GM12878 (cell line): ENCODE results near the gene HDAC7. TPM values are rescaled to one million over a fixed set of nuclear protein-coding genes. Genes with fewer than 3 reads are reported as not detected.

ENCODE experiments used
- ATAC-seq: fragments of 200-7000 bp; cut with Tn5 transposase; 3 replicates; pipeline ENCODE4 v1.9.1; 2020; ENCODE audit warnings: mild to moderate bottlenecking, moderate library complexity
- BruUV-seq: library from RNA; stranded (reverse); fragments of 400-500 nt; replicated peaks from 2 replicates; lab custom pipeline; 2021; lab: Mats Ljungman, UMichigan
- CTCF ChIA-PET: fragments of 300-600 bp; sonication (Branson Sonifier 250); formaldehyde crosslinking; extraction: SDS; loops from one replicate; lab custom pipeline; 2021; ENCODE audit warnings: inconsistent platforms; lab: Yijun Ruan, JAX
- POLR2A ChIA-PET: fragments of 350-600 bp; formaldehyde crosslinking; extraction: SDS; loops from one replicate; lab custom pipeline; 2021; ENCODE audit warnings: inconsistent platforms; lab: Charles Lee
- RAD21 ChIA-PET: fragments of 300-600 bp; sonication (Branson Sonifier 250); formaldehyde crosslinking; loops from one replicate; lab custom pipeline; 2023; ENCODE audit warnings: antibody characterized with exemption; ENCODE audit not compliant: unreplicated experiment; lab: Charles Lee
- SMC1A ChIA-PET: fragments of 300-600 bp; sonication (Branson Sonifier 250); formaldehyde crosslinking; loops from one replicate; lab custom pipeline; 2023; ENCODE audit not compliant: unreplicated experiment, uncharacterized antibody; lab: Charles Lee
- DNase-seq: peaks from one replicate; pipeline ENCODE4 v3.0.0-alpha.2; 2011; ENCODE audit warnings: low read depth, low spot score
- FAIRE-seq: peaks from 3 replicates; lab custom pipeline; 2011; peaks lifted over from hg19 to GRCh38; lab: Jason Lieb, UNC
- H2AFZ ChIP-seq: 2 replicates; pipeline ENCODE4 v1.6.0; 2011; ENCODE audit warnings: low read depth, low read length, control low read depth; ENCODE audit not compliant: control insufficient read depth
- H3K27ac ChIP-seq: 2 replicates; pipeline ENCODE4 v1.5.1; 2011; ENCODE audit warnings: control low read depth; ENCODE audit not compliant: control insufficient read depth, insufficient read depth
- H3K27me3 ChIP-seq, 2 experiments: replicated peaks in 1 of 2; 2 replicates each; pipeline versions ENCODE4 v1.6.0 to v1.6.1; 2011; ENCODE audit warnings: low read length in 1 of 2; ENCODE audit not compliant: control insufficient read depth in 2 of 2, insufficient read depth in 2 of 2
- H3K36me3 ChIP-seq, 2 experiments: 2 replicates each; pipeline ENCODE4 v1.5.1; 2011; ENCODE audit warnings: low read length in 1 of 2; ENCODE audit not compliant: control insufficient read depth in 2 of 2, insufficient read depth in 2 of 2
- H3K4me1 ChIP-seq: 2 replicates; pipeline ENCODE4 v1.6.1; 2011; ENCODE audit warnings: mild to moderate bottlenecking, low read length, moderate library complexity, mixed read lengths; ENCODE audit not compliant: control insufficient read depth, insufficient read depth
- H3K4me2 ChIP-seq: 2 replicates; pipeline ENCODE4 v1.6.0; 2011; ENCODE audit warnings: control low read depth; ENCODE audit not compliant: control insufficient read depth, insufficient read depth
- H3K4me3 ChIP-seq: fragments of 200-600 bp; sonication (generic); 2 replicates; pipeline ENCODE4 v1.5.1; 2016
- H3K79me2 ChIP-seq: 2 replicates; pipeline ENCODE4 v1.6.0; 2011; ENCODE audit warnings: low read length; ENCODE audit not compliant: control insufficient read depth, insufficient read depth
- H3K9ac ChIP-seq: 2 replicates; pipeline ENCODE4 v1.8.0; 2011; ENCODE audit warnings: low read length, control low read depth, mixed read lengths; ENCODE audit not compliant: control insufficient read depth, insufficient read depth
- H3K9me3 ChIP-seq: replicated peaks from 3 replicates; pipeline ENCODE4 v1.5.1; 2011; ENCODE audit warnings: mild to moderate bottlenecking, low read length; ENCODE audit not compliant: control insufficient read depth, insufficient read depth
- H4K20me1 ChIP-seq: 2 replicates; pipeline ENCODE4 v1.6.0; 2011; ENCODE audit not compliant: control insufficient read depth, insufficient read depth
- CEBPB ChIP-seq, 2 experiments: fragments of 150-350 bp in 1 of 2; IDR thresholded peaks; 2 replicates each; pipeline ENCODE4 v1.6.1; 2012 to 2014; ENCODE audit warnings: low read depth in 2 of 2, low read length in 2 of 2, borderline replicate concordance in 1 of 2, inconsistent platforms in 1 of 2
- EGR1 ChIP-seq, 2 experiments: IDR thresholded peaks; 1 replicate in 1 of 2; 2 replicates in 1 of 2; pipeline ENCODE4 v1.6.1; 2011 to 2012; ENCODE audit warnings: low read depth in 2 of 2, low read length in 2 of 2, borderline replicate concordance in 1 of 2, mild to moderate bottlenecking in 1 of 2, moderate library complexity in 1 of 2
- KDM1A ChIP-seq: fragments of 200-600 bp; sonication (generic); IDR thresholded peaks from 2 replicates; pipeline ENCODE4 v1.6.1; 2016; ENCODE audit warnings: borderline replicate concordance
- NKRF ChIP-seq: fragments of 450-650 bp; conservative IDR thresholded peaks from 2 replicates; pipeline ENCODE4 v1.6.1; 2017; ENCODE audit warnings: mild to moderate bottlenecking, moderate library complexity
- REST ChIP-seq: IDR thresholded peaks from 2 replicates; pipeline ENCODE4 v1.6.1; 2012; ENCODE audit warnings: mild to moderate bottlenecking, low read depth, low read length
- WGBS: methylation state at CpG from one replicate; pipeline ENCODE4 v1.1.6; 2016; ENCODE audit warnings: low lambda C conversion rate; ENCODE audit not compliant: insufficient replicate concordance, insufficient coverage; ENCODE audit errors: missing lambda C conversion rate; 5-methylcytosine and 5-hydroxymethylcytosine counted together
- in situ Hi-C: fragments of 300-500 bp; cut with MboI; formaldehyde crosslinking; loops from 9 replicates; pipeline ENCODE4 v1.14.3; 2018; ENCODE audit warnings: mixed read lengths
- intact Hi-C: fragments of 100-400 bp; cut with micrococcal nuclease; formaldehyde crosslinking; loops from one replicate; pipeline ENCODE4 v1.14.2; 2022; ENCODE audit not compliant: unreplicated experiment
- polyA plus RNA-seq, 11 experiments: library from polyadenylated mRNA; depleted of rRNA in 4 of 11; unstranded in 6 of 11; stranded (reverse) in 5 of 11; fragments of >200 nt; fragmentation: Nextera tagmentation in 4 of 11; fragmentation: Illumina TruSeq in 1 of 11; extraction: Ambion mirVana in 4 of 11; extraction: Trizol in 1 of 11; gene quantifications; 1 replicate in 1 of 11; 2 replicates in 10 of 11; pipeline versions ENCODE4 v1.2.1 to v1.2.3, GENCODE V29; 2011 to 2016; ENCODE audit warnings: inconsistent platforms in 2 of 11, missing spikeins in 2 of 11, low read depth in 1 of 11
- total RNA-seq, 4 experiments: library from RNA; depleted of rRNA in 3 of 4; stranded (reverse); fragments of >200 nt in 3 of 4; fragmentation: Illumina TruSeq in 1 of 4; extraction: Trizol in 1 of 4; gene quantifications; 2 replicates each; pipeline versions ENCODE4 v1.2.1 to v1.2.3, GENCODE V29; 2013 to 2021
- TF ChIP-seq, protein P1 (sequence below): fragments of 450-650 bp; IDR thresholded peaks from 2 replicates; pipeline ENCODE4 v1.6.1; 2017; ENCODE audit warnings: mild to moderate bottlenecking, moderate library complexity

The HDAC7 gene
- total and polyA plus RNA-seq, 10 of the 15 experiments (the other 5 are each of a cell fraction or from before 2014, with no cell fraction given): 0.47 to 18.3 (median 5.4) TPM

DNA sequence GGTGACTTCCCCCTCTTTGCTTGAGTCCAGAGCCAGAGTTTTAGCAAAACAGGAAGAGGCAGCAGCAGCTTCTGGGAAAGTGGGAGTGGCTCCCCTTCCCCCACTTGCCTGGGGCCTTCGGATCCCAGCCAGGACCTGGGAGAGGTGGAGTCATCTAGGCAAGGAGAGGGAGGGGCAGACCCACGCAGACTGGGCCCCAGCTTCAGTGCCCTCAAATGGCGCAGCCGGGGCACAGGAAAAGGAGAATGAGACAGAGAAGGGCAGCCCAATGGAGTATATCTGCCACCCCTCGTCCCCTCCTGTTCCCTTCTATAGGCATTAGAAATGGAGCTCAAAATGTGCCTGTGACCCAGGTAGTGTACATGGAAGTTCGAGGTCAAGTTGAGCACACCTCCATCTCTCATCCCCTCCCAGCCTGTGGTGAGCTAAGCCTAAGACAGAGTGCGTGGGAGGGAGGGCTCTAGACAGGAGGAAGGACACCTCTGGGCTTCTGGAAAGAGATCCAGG lies 9.3 kb upstream of the HDAC7 start:
- H3K4me2 ChIP-seq: no peak overlapping the region
- SMC1A ChIA-PET: interaction anchor here (0.6 to 2.6 kb wide), 8 partner anchors 8 to 51 kb away, joined by 3 to 14 read pairs (median 4); no protein-coding TSS in a partner anchor
- H3K36me3 ChIP-seq: no peaks in the 10 kb centered on the region
- BruUV-seq: no TSS peak
- H3K4me1 ChIP-seq: peaks cover 43% of the 10 kb centered on the region
- WGBS: 52% methylated on average over 7 of the region's 7 CpGs
- POLR2A ChIA-PET: interaction anchor here (1.3 to 1.9 kb wide), 3 partner anchors 8 to 21 kb away, joined by 3 to 6 read pairs (median 4); no protein-coding TSS in a partner anchor
- no peak for DNase-seq
- H3K9ac ChIP-seq: no peak overlapping the region
- H3K79me2 ChIP-seq: no peaks in the 10 kb centered on the region
- intact Hi-C loops (no loop called here), in situ Hi-C loops (no loop called here)
- no peak overlapping the region for H3K4me3 ChIP-seq
- CTCF ChIA-PET: interaction anchor here (0.8 to 13.9 kb wide), 6 partner anchors 9 to 35 kb away, joined by 3 to 215 read pairs (median 12); partner anchors contain the start of gene HDAC7
- H3K27me3 ChIP-seq: no peaks in the 10 kb centered on the region; a peak in 1 of 4 replicates
- H3K27ac ChIP-seq: no peak overlapping the region
- FAIRE-seq: no peak
- ATAC-seq: no peak
- RAD21 ChIA-PET: interaction anchor here (0.9 to 12.6 kb wide), 4 partner anchors 9 to 48 kb away, joined by 3 to 202 read pairs (median 12); no protein-coding TSS in a partner anchor
- no peaks in the 10 kb centered on the region for H4K20me1 ChIP-seq
- no peak for TF ChIP-seq REST
- TF ChIP-seq CEBPB (IDR thresholded peaks at IDR 0.05; ENCODE audit: borderline replicate concordance in 1 of 2, low read depth in 2 of 2, low read length in 2 of 2): no peak
- TF ChIP-seq EGR1 (IDR thresholded peaks at IDR 0.05; ENCODE audit: borderline replicate concordance in 1 of 2, low read depth in 2 of 2, low read length in 2 of 2): 0 out of 3 replicates have a peak, but pooled peaks of 1 of the 2 experiments have one; percentile 8
- TF ChIP-seq KDM1A: no peak
- TF ChIP-seq NKRF: no peak
- TF ChIP-seq, protein P1, sequence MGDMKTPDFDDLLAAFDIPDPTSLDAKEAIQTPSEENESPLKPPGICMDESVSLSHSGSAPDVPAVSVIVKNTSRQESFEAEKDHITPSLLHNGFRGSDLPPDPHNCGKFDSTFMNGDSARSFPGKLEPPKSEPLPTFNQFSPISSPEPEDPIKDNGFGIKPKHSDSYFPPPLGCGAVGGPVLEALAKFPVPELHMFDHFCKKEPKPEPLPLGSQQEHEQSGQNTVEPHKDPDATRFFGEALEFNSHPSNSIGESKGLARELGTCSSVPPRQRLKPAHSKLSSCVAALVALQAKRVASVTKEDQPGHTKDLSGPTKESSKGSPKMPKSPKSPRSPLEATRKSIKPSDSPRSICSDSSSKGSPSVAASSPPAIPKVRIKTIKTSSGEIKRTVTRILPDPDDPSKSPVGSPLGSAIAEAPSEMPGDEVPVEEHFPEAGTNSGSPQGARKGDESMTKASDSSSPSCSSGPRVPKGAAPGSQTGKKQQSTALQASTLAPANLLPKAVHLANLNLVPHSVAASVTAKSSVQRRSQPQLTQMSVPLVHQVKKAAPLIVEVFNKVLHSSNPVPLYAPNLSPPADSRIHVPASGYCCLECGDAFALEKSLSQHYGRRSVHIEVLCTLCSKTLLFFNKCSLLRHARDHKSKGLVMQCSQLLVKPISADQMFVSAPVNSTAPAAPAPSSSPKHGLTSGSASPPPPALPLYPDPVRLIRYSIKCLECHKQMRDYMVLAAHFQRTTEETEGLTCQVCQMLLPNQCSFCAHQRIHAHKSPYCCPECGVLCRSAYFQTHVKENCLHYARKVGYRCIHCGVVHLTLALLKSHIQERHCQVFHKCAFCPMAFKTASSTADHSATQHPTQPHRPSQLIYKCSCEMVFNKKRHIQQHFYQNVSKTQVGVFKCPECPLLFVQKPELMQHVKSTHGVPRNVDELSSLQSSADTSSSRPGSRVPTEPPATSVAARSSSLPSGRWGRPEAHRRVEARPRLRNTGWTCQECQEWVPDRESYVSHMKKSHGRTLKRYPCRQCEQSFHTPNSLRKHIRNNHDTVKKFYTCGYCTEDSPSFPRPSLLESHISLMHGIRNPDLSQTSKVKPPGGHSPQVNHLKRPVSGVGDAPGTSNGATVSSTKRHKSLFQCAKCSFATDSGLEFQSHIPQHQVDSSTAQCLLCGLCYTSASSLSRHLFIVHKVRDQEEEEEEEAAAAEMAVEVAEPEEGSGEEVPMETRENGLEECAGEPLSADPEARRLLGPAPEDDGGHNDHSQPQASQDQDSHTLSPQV: no peak
- no peaks in the 10 kb centered on the region for H3K9me3 ChIP-seq
- no peak overlapping the region for H2AFZ ChIP-seq
